HL-60 (cell line): ENCODE results near the gene COL21A1.
A peak's percentile ranks its signal among the peaks of the same experiment; 100 is the strongest.

Experiments used
- DNase-seq, 2 experiments: peaks; one replicate each; pipeline ENCODE4 v3.0.0-alpha.2; 2010 to 2020; ENCODE audit warnings: low read depth in 1 of 2, low spot score in 1 of 2
- H3K27ac ChIP-seq: fragments of 250-450 bp; sonication (Bioruptor Pico); replicated peaks from 2 replicates; pipeline ENCODE4 v1.5.1; 2020; ENCODE audit warnings: mild to moderate bottlenecking, moderate library complexity
- H3K27me3 ChIP-seq: fragments of 250-450 bp; sonication (Bioruptor Pico); 2 replicates; pipeline ENCODE4 v1.5.1; 2021; ENCODE audit warnings: mild to moderate bottlenecking, moderate library complexity; ENCODE audit not compliant: insufficient read depth, poor library complexity, severe bottlenecking
- H3K4me3 ChIP-seq: replicated peaks from 2 replicates; pipeline ENCODE4 v1.5.1; 2011; ENCODE audit warnings: mild to moderate bottlenecking, control low read depth, low read length; ENCODE audit not compliant: insufficient read depth
- CTCF ChIP-seq: IDR thresholded peaks from one replicate; pipeline ENCODE4 v1.5.1; 2011; ENCODE audit warnings: low read length, control low read depth, inconsistent platforms; ENCODE audit not compliant: insufficient read depth
- GABPA ChIP-seq: IDR thresholded peaks from 2 replicates; pipeline ENCODE4 v1.6.1; 2012; ENCODE audit warnings: low read depth
- POLR2AphosphoS5 ChIP-seq: IDR thresholded peaks from 2 replicates; pipeline ENCODE4 v1.6.1; 2012; ENCODE audit warnings: low read depth
- SPI1 ChIP-seq: IDR thresholded peaks from 2 replicates; pipeline ENCODE4 v1.6.1; 2012; ENCODE audit warnings: low read depth, mild to moderate bottlenecking, borderline replicate concordance
- TF ChIP-seq, protein P1 (sequence below): IDR thresholded peaks from 2 replicates; pipeline ENCODE4 v1.6.1; 2012; ENCODE audit warnings: low read depth; ENCODE audit not compliant: insufficient replicate concordance

COL21A1 gene

DNA sequence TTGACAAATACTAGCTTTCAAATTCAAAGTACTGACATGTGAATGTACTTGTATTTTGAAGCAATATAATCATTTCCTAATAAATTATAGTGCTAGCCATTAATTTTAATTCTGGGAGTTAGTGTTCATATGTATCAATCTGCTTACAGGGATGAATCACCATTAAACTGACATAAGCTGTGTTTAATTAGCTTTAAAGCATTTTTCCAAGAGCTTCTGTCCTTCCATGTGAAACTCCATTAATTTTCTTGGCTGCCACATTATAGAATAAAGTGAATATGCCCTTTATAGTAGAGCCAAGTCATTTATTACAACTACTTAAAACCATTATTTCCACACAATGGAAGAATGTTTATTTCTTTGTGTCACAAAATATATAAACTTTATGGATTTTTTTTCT lies 150.8 kb downstream of the COL21A1 start:
- Histone ChIP-seq H3K4me3 (no peak overlapping the region), H3K27me3 (no peaks in the 10 kb centered on the region), H3K27ac (no peak overlapping the region)
- DNase-seq = no peak
- TF ChIP-seq SPI1 (no peak), GABPA (no peak), POLR2AphosphoS5 (no peak), CTCF (no peak)
- TF ChIP-seq, protein P1, sequence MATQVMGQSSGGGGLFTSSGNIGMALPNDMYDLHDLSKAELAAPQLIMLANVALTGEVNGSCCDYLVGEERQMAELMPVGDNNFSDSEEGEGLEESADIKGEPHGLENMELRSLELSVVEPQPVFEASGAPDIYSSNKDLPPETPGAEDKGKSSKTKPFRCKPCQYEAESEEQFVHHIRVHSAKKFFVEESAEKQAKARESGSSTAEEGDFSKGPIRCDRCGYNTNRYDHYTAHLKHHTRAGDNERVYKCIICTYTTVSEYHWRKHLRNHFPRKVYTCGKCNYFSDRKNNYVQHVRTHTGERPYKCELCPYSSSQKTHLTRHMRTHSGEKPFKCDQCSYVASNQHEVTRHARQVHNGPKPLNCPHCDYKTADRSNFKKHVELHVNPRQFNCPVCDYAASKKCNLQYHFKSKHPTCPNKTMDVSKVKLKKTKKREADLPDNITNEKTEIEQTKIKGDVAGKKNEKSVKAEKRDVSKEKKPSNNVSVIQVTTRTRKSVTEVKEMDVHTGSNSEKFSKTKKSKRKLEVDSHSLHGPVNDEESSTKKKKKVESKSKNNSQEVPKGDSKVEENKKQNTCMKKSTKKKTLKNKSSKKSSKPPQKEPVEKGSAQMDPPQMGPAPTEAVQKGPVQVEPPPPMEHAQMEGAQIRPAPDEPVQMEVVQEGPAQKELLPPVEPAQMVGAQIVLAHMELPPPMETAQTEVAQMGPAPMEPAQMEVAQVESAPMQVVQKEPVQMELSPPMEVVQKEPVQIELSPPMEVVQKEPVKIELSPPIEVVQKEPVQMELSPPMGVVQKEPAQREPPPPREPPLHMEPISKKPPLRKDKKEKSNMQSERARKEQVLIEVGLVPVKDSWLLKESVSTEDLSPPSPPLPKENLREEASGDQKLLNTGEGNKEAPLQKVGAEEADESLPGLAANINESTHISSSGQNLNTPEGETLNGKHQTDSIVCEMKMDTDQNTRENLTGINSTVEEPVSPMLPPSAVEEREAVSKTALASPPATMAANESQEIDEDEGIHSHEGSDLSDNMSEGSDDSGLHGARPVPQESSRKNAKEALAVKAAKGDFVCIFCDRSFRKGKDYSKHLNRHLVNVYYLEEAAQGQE = no peak

GRCh38 chr6:56093776-56094175 lies 153.6 kb downstream of the COL21A1 start:
- TF ChIP-seq GABPA (no peak), CTCF (no peak), POLR2AphosphoS5 (no peak), SPI1 (no peak)
- TF ChIP-seq, protein P1 = no peak
- Histone ChIP-seq H3K27me3 (no peaks in the 10 kb centered on the region), H3K27ac (no peak overlapping the region), H3K4me3 (no peak overlapping the region)
- DNase-seq = peak in 1 of 2 experiments; percentile 25

DNA sequence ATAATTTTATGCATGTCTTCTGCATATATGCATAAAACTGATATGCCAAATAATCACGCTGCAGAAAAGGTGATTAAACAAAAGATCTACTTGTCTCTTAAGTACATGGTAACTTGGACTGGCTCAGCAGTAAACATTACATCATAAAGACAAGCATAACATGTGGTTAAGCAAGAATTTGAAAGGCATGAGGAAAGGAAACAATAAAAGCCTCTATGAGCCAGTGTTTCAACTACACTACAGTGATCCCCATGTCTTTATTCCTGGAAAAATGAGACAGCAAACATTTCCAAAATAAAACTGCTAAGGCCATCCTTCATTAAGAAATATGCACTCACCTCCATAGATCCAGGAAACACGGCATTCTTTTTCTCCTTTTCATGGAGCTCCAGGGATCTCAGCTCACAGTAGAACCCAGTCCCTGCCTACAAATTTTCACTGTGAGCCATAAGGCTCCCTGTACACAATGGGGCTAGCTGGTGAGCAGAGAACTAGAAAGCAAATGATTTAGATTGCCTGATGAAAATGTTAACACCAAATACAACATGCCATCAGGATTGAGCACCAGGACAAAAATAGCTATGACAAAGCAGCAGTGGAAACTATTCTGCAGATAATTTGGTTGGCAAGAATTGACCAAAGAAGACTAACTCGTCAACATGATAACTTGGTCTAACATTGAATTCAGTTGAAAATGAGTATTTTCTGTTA lies 156.1 kb downstream of the COL21A1 start:
- H3K27ac ChIP-seq = no peak overlapping the region
- no peak for TF ChIP-seq GABPA
- no peak for TF ChIP-seq SPI1
- TF ChIP-seq, protein P1 = no peak
- no peak for TF ChIP-seq CTCF
- no peak for TF ChIP-seq POLR2AphosphoS5
- DNase-seq = peak; percentile 12 to 26
- H3K4me3 ChIP-seq = no peak overlapping the region
- no peaks in the 10 kb centered on the region for H3K27me3 ChIP-seq
